ENCODE measurements around the gene KIF26A. TPM values are rescaled to one million over a fixed set of nuclear protein-coding genes. Genes with fewer than 3 reads are reported as not detected.

The KIF26A gene
- total RNA-seq, 2 experiments from 2014 or later: 0.21 to 0.28 TPM

- intact Hi-C loops (cut with DNase I, micrococcal nuclease): no loop called here
- no peak overlapping the region for H3K27ac Mint-ChIP-seq
- H3K4me1 Mint-ChIP-seq: no peaks in the 10 kb centered on the region
- POLR2A ChIA-PET: no interaction called here
- no peak overlapping the region for H3K4me3 Mint-ChIP-seq
- H3K27me3 Mint-ChIP-seq: no peaks in the 10 kb centered on the region
- CTCF ChIA-PET: interaction anchor here (0.7 kb wide), 1 partner anchor 891 kb away, joined by 3 read pairs; no protein-coding TSS in a partner anchor
- DNase-seq (no peak), ATAC-seq (no peak)
- no peaks in the 10 kb centered on the region for H3K36me3 Mint-ChIP-seq (ENCODE audit: low read depth)
- H3K9me3 Mint-ChIP-seq (ENCODE audit: low read depth): no peaks in the 10 kb centered on the region
These were observed 20.7 kb downstream of the KIF26A start for GRCh38 chr14:104158827-104159798.

- Mint-ChIP-seq H3K27me3 (no peaks in the 10 kb centered on the region), H3K4me1 (no peaks in the 10 kb centered on the region), H3K36me3 (ENCODE audit: low read depth) (no peaks in the 10 kb centered on the region), H3K27ac (no peak overlapping the region), H3K9me3 (ENCODE audit: low read depth) (no peaks in the 10 kb centered on the region), H3K4me3 (no peak overlapping the region)
- POLR2A ChIA-PET: no interaction called here
- DNase-seq: no peak
- CTCF ChIA-PET: no interaction called here
- intact Hi-C loops (cut with DNase I, micrococcal nuclease): no loop called here
- no peak for ATAC-seq
These were observed 21.6 kb downstream of the KIF26A start for GRCh38 chr14:104159990-104160389.

- no peaks in the 10 kb centered on the region for H3K4me1 Mint-ChIP-seq
- no peaks in the 10 kb centered on the region for H3K27me3 Mint-ChIP-seq
- no peaks in the 10 kb centered on the region for H3K36me3 Mint-ChIP-seq (ENCODE audit: low read depth)
- intact Hi-C loops (cut with DNase I, micrococcal nuclease): no loop called here
- ChIA-PET CTCF (no interaction called here), POLR2A (no interaction called here)
- ATAC-seq (no peak), DNase-seq (no peak)
- H3K9me3 Mint-ChIP-seq (ENCODE audit: low read depth): no peaks in the 10 kb centered on the region
- H3K4me3 Mint-ChIP-seq: no peak overlapping the region
- no peak overlapping the region for H3K27ac Mint-ChIP-seq
These were observed 23.4 kb downstream of the KIF26A start for GRCh38 chr14:104161602-104162367.

- ChIA-PET POLR2A (no interaction called here), CTCF (no interaction called here)
- Mint-ChIP-seq H3K4me3 (no peak overlapping the region), H3K9me3 (ENCODE audit: low read depth) (no peaks in the 10 kb centered on the region), H3K36me3 (ENCODE audit: low read depth) (no peaks in the 10 kb centered on the region), H3K27ac (no peak overlapping the region), H3K27me3 (no peaks in the 10 kb centered on the region), H3K4me1 (no peaks in the 10 kb centered on the region)
- DNase-seq (no peak), ATAC-seq (no peak)
- intact Hi-C loops (cut with DNase I, micrococcal nuclease): no loop called here
These were observed 24.1 kb downstream of the KIF26A start for GRCh38 chr14:104162495-104162894.

- Mint-ChIP-seq H3K4me3 (no peak overlapping the region), H3K27me3 (no peaks in the 10 kb centered on the region), H3K36me3 (ENCODE audit: low read depth) (no peaks in the 10 kb centered on the region), H3K4me1 (no peaks in the 10 kb centered on the region), H3K27ac (no peak overlapping the region), H3K9me3 (ENCODE audit: low read depth) (no peaks in the 10 kb centered on the region)
- ATAC-seq (no peak), DNase-seq (no peak)
- POLR2A ChIA-PET: no interaction called here
- CTCF ChIA-PET: no interaction called here
- intact Hi-C loops (cut with DNase I, micrococcal nuclease): no loop called here
These were observed 25.2 kb downstream of the KIF26A start for GRCh38 chr14:104163541-104163940.

- ChIA-PET CTCF (no interaction called here), POLR2A (no interaction called here)
- Mint-ChIP-seq H3K27ac (no peak overlapping the region), H3K36me3 (ENCODE audit: low read depth) (no peaks in the 10 kb centered on the region), H3K27me3 (no peaks in the 10 kb centered on the region), H3K9me3 (ENCODE audit: low read depth) (no peaks in the 10 kb centered on the region), H3K4me3 (no peak overlapping the region), H3K4me1 (no peaks in the 10 kb centered on the region)
- ATAC-seq: no peak
- intact Hi-C loops (cut with DNase I, micrococcal nuclease): no loop called here
- DNase-seq: no peak
These were observed 25.7 kb downstream of the KIF26A start for GRCh38 chr14:104164041-104164440.

GRCh38 chr14:104164512-104164911 is 26.1 kb downstream of the KIF26A start:
- no peaks in the 10 kb centered on the region for H3K4me1 Mint-ChIP-seq
- no peak overlapping the region for H3K27ac Mint-ChIP-seq
- no peaks in the 10 kb centered on the region for H3K36me3 Mint-ChIP-seq (ENCODE audit: low read depth)
- ChIA-PET POLR2A (no interaction called here), CTCF (no interaction called here)
- H3K9me3 Mint-ChIP-seq (ENCODE audit: low read depth): no peaks in the 10 kb centered on the region
- H3K4me3 Mint-ChIP-seq: no peak overlapping the region
- ATAC-seq (no peak), DNase-seq (no peak)
- no peaks in the 10 kb centered on the region for H3K27me3 Mint-ChIP-seq
- intact Hi-C loops (cut with DNase I, micrococcal nuclease): no loop called here

GRCh38 chr14:104166698-104167097 is 28.3 kb downstream of the KIF26A start:
- no peak overlapping the region for H3K4me3 Mint-ChIP-seq
- H3K9me3 Mint-ChIP-seq (ENCODE audit: low read depth): no peaks in the 10 kb centered on the region
- intact Hi-C loops (cut with DNase I, micrococcal nuclease): no loop called here
- no peaks in the 10 kb centered on the region for H3K36me3 Mint-ChIP-seq (ENCODE audit: low read depth)
- ChIA-PET POLR2A (no interaction called here), CTCF (no interaction called here)
- ATAC-seq: no peak
- H3K27ac Mint-ChIP-seq: no peak overlapping the region
- H3K4me1 Mint-ChIP-seq: no peaks in the 10 kb centered on the region
- no peak for DNase-seq
- no peaks in the 10 kb centered on the region for H3K27me3 Mint-ChIP-seq

- H3K36me3 Mint-ChIP-seq (ENCODE audit: low read depth): no peaks in the 10 kb centered on the region
- DNase-seq: no peak
- intact Hi-C loops (cut with DNase I, micrococcal nuclease): no loop called here
- H3K4me1 Mint-ChIP-seq: no peaks in the 10 kb centered on the region
- POLR2A ChIA-PET: no interaction called here
- H3K27ac Mint-ChIP-seq: no peak overlapping the region
- no peaks in the 10 kb centered on the region for H3K9me3 Mint-ChIP-seq (ENCODE audit: low read depth)
- H3K27me3 Mint-ChIP-seq: no peaks in the 10 kb centered on the region
- H3K4me3 Mint-ChIP-seq: no peak overlapping the region
- CTCF ChIA-PET: no interaction called here
- ATAC-seq: no peak
These were observed 30.2 kb downstream of the KIF26A start for GRCh38 chr14:104168603-104169002.

GRCh38 chr14:104169005-104169698 is 30.8 kb downstream of the KIF26A start:
- intact Hi-C loops (cut with DNase I, micrococcal nuclease): no loop called here
- Mint-ChIP-seq H3K36me3 (ENCODE audit: low read depth) (no peaks in the 10 kb centered on the region), H3K27ac (no peak overlapping the region), H3K4me3 (no peak overlapping the region), H3K4me1 (no peaks in the 10 kb centered on the region), H3K9me3 (ENCODE audit: low read depth) (no peaks in the 10 kb centered on the region), H3K27me3 (no peaks in the 10 kb centered on the region)
- DNase-seq (no peak), ATAC-seq (no peak)
- CTCF ChIA-PET: no interaction called here
- POLR2A ChIA-PET: no interaction called here

GRCh38 chr14:104169699-104170479 is 31.5 kb downstream of the KIF26A start:
- no peak for ATAC-seq
- DNase-seq: no peak
- Mint-ChIP-seq H3K27ac (no peak overlapping the region), H3K36me3 (ENCODE audit: low read depth) (no peaks in the 10 kb centered on the region), H3K9me3 (ENCODE audit: low read depth) (no peaks in the 10 kb centered on the region), H3K27me3 (no peaks in the 10 kb centered on the region), H3K4me1 (no peaks in the 10 kb centered on the region), H3K4me3 (no peak overlapping the region)
- intact Hi-C loops (cut with DNase I, micrococcal nuclease): no loop called here
- ChIA-PET CTCF (no interaction called here), POLR2A (no interaction called here)

All from activated CD4-positive, alpha-beta T cell treated with anti-CD3 and anti-CD28 coated beads for 36 hours (primary cell).